ENCODE data around the gene SLC29A4.
"Not testable (repeated sequence)": the region's sequence is repeated elsewhere in the genome, so short reads cannot be mapped to it uniquely, and the experiment has no call there.

SLC29A4 gene

DNA sequence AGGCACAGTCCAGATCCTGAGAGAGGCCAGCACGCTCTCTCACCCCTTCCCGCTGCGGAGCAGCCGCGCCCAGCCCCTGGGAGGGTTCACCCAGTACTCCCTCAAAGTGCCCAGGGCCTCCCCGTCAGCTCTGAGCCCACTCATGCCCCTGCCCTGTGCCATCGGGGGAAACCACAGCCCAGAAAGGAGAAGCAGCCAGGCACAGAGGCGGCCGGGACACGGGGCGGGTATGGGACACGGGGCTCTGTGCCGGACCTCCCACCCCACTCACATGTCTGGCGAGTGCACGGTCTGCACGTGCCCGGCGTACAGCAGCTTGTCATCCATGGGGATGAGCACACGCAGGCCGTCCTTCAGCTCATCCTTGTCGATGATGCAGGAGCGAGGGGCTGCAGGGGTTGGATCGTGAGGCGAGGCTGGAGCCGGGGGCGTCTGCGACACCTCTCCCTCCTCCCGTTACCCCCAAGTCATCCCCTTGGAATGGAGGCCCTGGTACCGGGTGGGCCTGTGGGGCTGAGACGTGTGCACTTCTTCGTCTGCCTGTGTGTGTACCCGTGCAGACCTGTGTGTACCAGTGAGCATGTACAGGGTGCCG, 38.2 kb downstream of the SLC29A4 start:
- no peak for DNase-seq (ENCODE audit: low read depth in 2 of 2, low spot score in 1 of 2)

DNA sequence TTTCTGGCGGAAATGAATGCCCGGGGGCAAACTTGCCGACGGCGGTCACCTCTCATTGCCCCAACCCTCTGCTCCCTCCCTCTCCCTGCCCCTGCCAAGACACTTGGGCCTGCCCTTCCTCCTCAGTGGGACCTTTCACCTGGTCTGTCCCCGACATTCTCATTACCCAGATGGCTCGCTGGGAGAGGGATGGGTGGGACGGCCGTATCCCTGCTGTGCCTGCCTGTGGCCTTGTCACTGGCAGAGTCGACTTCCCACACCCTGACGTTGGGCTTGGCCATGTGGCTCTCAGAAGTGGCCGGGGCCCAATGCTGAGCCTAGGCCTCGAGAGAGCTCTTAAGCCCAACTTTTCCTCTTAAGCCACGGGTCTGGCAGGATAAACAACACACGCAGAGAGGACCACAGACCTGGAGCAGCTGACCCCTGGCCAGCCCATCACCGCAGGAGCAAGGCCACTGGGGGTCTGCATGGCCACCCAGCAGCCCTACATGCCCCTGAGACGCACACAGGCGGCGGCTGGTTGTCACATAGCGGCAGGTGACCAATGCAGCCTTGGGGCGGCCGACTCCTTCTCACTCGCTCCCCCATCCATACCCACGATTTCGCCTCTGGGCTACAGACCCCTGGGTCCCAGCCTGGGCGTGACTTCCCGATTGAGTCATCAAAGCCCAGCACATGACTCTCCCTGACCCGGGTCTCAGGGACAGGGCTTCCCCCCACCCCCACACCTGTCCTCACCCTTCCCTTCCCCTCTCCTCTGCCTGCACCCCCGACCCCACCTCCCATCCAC, 40.1 kb downstream of the SLC29A4 start:
- DNase-seq (ENCODE audit: low read depth in 2 of 2, low spot score in 1 of 2), result no peak

DNA sequence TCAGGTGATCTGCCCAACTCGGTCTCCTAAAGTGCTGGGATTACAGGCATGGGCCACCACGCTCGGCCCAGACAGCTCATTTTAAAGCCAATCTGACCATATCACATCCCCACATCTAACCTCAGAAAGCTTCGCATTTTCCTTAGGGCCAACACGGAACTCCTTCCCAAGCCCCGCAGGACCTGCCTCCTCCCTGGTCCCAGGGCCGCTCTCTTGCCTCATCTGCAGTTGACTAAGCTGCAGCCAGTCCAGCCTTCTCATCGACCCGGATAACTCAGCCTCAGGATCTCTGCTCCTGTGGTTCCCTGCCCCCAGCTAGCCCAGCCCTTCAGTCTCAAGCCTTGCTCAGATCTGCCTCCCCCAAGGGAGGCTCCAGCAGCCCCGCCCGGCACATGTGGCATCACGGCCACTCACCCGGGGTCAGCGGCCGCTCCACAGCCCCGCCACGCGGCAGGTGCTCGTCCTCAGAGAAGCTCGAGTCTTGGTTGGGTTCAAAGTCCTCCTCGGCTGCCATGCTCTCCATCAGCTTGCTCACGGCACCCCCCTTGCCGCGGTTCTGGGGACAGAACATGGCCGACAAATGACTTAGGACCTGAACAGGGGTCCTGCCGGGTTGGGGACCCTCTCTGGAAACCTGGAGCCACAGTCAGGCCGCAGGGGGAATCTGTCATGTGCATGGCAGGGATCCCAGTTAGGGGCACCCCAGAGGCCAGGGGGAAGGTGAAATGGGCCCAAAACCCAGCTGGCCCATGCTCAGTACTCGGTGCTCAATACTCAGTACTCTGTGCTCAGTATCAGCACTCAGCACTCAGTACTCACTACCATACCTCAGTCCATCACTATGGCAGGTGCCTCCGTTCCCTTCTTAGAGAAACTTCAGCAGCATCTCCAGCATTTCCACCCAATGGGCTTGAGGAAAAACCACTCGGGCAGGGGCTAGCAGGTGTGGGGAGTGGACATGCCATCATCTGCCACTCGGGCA, 41.3 kb downstream of the SLC29A4 start:
- DNase-seq (ENCODE audit: low read depth in 2 of 2, low spot score in 1 of 2), result not testable (repeated sequence)

DNA sequence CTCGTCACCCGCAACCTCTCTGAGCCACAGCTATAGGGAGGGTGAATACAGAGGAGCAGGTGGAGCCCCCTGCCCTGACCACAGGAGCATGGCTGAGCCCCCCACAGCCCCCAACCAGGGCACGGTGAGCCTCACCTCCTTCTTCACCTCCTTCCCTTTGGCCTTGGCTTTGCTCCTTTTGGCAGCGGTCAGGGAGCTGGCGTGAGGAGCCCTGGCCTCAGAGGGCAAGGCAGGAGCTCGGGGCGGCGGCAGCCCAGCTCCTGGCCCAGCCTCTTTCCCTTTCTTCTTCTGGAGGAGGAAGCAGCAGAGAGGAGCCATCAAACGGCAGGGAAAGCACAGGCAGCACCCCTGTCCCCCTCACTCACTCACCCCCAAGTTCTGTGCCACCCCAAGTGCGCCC, 42.2 kb downstream of the SLC29A4 start:
- DNase-seq (ENCODE audit: low read depth in 2 of 2, low spot score in 1 of 2), result no peak

DNA sequence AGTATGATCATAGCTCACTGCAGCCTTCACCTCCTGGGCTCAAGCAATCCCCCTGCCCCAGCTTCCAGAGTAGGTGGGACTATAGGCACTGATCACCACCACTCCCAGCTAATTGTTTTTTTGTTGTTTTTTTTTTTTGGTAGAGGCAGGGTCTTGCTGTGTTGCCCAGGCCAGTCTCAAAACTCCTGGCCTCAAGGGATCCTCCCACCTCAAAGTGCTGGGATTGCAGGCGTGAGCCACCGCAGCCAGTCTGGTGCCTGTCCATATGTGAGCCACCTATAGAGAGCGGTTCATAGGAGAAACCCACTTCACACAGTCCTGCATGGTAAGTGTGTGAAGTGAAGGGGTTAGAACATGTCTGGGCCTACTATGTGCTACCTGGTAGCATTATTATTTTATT, 47.5 kb downstream of the SLC29A4 start:
- no peak for DNase-seq (ENCODE audit: low read depth in 2 of 2, low spot score in 1 of 2)

DNA sequence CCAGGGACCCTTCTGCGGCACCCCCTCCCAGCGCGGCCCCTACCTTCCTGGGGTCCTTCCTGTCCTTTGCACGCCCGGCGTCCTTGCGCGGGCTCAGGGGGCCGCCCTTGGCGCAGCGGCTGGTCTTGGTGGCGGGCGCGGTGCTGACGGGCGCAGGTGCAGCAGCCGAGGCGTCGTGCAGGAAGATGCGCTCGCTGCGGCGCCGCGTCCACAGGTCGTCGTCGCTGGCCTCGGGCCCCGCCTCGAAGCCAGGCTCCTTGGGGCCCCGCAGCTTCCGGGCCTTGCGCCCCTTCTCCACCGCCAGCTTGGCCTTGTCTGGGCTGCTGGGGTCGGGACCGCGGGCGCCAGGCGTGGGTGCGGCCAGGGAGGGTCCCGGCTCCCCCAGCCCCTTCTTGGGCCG, 49.8 kb downstream of the SLC29A4 start:
- no peak for DNase-seq (ENCODE audit: low read depth in 2 of 2, low spot score in 1 of 2)

DNA sequence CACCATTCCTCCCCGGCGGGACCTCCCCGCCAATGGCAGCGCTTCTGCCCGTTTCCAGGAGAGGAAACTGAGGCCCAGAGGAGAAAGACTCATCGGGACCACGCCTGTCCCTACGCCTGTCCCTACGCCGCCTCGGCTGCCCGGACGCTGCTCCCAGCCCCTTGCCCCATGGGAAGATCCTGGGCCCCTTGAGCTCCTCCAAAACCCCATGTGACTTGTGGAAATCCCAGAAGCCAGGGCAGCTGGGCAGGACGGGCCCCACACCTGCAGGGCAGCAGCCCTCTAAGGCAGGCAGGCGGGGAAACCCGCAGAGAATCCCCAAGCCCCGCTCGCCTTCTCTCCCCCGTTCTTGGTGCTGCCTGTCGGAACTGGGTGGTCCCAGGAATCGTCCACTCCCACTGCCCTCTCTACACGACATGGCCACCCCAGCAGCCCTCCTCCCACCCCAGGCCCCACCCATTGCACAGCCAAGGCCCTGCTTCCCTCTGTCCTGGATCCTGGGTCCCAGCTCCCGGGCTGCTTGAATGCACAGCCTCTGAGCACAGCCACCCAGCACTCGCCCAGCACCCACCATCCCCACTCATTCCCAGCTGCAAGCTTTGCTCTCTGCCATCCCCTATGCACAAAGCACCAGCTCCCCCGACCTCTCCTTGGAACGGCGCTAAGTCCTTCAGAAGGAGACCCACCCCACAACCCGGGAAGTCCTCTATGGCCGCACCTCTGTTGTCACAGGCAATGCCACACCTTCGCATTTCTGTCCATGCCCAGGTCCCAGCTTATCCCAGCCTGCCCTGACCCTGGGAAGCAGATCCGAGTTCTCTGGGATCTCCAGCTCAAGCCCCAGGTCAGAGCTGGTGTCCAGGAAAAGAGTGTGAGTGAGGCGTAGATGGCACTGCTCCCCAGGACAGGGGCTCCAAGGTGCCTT, 50.6 kb downstream of the SLC29A4 start:
- no peak for DNase-seq (ENCODE audit: low read depth in 2 of 2, low spot score in 1 of 2)

DNA sequence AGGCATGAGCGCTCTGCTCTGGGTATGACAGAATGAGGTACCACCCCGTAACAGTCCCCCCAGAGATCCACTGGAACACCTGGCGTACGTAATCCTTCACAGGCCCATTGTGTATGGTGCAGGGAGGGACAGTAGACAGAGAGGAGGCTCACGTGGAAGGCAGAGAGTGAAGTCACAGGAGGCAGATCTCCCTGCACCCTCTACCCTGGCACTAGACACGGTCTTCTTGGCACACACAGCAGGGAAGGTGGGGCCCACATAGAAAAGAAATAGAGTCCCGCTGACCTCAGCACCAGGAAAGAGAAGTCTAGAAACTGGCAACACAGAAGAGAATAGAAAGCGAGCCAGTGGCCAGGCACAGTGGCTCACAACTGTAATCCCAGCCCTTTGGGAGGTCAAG, 51.9 kb downstream of the SLC29A4 start:
- no peak for DNase-seq (ENCODE audit: low read depth in 2 of 2, low spot score in 1 of 2)

DNA sequence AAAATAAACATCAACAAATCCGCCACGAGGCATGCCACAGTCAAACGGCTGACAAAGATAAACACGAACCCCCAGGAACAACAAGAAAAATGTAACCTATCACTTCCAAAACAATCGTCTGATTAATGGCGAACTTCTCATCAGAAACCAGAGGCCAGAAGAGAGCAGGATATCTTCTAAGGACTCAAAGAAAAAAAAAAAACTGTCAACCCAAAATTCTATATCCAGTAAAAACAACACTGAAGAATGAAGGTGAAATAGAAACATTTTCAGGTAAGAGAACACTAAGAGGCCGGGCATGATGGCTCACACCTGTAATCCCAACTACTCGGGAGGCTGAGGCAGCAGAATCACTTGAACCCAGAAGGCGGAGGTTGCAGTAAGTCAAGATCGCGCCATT, 54.3 kb downstream of the SLC29A4 start:
- no peak for DNase-seq (ENCODE audit: low read depth in 2 of 2, low spot score in 1 of 2)

DNA sequence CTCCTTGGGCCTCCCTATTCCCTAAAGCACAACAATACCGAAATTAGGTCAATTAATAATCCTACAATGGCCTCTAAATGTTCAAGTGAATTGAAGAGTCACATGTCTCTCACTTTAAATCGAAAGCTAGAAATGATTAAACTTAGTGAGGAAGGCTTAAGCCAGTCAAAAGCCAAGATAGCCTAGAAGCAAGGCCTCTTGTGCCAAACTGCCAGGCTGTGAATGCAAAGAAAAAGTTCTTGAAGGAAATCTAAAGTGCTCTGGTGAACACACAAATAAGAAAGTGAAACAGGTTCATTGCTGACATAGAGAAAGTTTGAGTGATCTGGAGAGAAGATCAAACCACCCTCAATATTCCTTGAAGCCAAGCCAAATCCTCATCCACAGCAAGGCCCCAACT, 57.2 kb downstream of the SLC29A4 start:
- DNase-seq (ENCODE audit: low read depth in 2 of 2, low spot score in 1 of 2), result no peak

DNA sequence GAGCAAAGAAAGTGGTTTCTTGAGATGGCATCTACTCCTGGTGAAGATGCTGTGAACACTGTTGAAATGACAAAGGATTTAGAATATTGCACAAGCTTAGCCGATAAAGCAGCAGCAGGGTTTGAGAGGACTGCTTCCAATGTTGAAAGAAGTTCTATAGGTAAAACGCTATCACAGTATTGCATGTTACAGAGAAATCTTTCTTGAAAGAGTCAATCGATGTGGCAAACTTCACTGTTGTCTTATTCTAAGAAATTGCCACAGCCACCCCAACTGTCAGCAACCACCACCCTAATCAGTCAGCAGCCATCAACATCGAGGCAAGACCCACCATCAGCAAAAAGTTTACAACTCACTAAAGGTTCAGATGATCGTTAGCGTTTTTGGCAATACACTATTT, 59.9 kb downstream of the SLC29A4 start:
- no peak for DNase-seq (ENCODE audit: low read depth in 2 of 2, low spot score in 1 of 2)

DNA sequence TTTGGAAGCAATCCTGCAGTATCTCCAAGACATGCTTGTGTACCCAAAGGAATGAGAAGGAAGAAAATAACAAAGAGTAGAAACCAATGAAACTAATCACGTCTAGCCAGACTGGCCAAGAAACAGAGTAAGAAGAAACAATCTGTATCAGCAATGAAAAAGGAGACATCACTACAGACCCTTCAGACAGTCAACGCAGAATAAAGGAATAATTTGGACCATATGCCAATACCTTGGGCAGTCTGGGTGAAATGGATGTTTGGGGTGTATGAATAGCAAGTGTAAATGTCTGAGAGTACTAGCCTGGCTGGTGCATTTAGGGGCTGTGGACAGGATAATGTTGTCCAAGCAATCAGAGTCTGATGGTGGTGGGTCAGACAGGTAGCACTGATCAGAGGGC, 61.1 kb downstream of the SLC29A4 start:
- no peak for DNase-seq (ENCODE audit: low read depth in 2 of 2, low spot score in 1 of 2)

DNA sequence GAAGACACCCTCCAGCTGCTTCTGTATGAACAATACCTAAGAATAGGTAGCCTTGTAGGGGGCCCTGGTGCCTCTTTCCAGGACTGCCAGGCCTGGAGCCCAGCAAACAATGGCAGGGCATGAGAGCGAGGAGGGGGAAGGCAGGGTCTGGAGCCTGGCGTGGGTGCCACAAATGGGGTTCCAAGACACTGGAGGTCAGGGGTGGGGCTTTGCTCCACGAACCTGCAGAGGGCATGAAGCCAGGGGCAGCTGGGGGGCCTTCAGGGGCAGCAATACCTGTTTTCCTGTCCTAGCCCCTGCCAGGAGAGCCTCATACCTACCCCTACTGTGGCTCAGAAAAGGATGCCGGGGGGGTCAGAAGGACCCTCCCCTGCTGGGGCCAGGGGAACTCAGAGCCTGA, 61.6 kb downstream of the SLC29A4 start:
- no peak for DNase-seq (ENCODE audit: low read depth in 2 of 2, low spot score in 1 of 2)

DNA sequence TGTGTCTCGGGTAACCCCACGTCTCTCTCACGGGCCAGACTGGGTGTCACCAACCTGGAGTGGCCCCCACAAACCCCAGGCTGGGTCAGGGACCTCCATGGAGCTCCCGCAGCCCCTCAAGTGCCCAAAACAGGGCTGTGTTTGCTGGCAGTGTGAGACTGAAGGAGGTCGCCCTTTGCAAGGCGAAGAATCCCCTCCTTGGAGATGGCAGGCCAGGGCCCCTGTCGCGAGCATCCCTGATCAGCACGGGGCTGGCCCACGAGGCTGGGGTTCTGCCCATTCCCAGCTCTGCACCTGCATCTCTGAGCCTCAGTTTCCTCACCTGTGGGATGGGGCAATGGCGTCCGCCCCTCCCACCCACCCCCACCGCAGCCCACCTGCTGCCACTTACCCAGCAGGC, 62.4 kb downstream of the SLC29A4 start:
- DNase-seq (ENCODE audit: low read depth in 2 of 2, low spot score in 1 of 2), result no peak

DNA sequence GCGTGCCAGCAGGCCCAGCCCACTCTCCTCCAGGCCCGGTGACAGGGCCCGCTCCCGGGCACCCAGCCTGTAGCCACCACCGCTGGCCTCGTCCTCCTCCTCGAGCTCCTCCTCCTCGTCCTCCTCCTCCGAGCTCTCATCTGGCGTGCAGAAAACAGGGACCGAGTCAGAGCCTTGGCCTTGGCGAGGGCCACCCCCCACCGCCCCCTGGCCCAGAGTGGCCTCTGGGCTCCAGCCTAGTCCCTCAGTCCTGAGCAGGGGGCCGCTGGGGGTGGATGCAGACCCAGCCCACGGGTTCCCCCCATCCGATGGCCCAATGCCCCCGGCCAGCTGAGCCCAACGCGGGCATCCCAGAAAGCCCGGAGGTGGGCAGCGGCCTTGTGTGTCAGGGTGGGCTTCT, 62.9 kb downstream of the SLC29A4 start:
- no peak for DNase-seq (ENCODE audit: low read depth in 2 of 2, low spot score in 1 of 2)

DNA sequence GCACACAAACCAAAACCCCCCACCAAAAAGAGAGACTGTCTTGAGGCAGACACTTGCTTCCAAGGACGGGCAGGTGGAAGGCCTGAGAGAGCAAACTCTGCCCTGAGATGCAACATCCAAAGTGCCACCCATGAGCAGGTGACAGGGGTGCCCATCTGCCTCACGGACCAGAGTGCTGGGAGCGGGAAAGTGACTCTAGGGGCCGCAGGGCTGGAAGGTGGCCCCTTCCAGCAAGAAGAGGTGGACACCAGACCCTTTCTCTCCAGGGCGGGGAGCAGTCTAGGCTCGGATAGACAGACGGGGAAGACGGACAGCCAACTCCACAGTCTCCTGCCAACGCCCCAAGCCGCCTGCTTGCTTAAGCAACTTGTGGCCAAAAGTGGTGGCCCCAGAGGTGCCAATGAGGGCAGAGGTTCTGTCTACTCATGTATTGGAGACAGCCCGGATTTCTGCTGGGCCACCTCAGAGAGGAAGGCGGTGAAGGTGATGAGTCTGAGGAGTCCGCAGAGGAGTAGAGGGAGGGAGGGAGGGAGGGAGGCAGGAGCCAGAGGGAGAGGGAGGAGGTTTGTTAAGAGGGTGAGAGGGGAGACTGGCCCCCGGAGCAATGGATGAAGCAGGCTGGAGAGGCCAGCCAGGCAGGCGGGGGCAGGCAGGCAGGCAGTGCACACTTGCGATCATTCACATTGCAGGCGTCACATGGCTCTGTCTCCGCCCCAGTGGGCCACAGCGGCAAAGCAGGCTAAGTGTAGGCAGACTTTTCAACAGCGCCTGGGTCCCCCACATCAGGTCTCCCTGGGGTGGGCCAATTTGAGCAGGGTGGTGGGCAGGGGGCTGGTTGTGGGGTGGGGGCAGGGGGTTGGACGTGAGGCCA, 65.6 kb downstream of the SLC29A4 start:
- no peak for DNase-seq (ENCODE audit: low read depth in 2 of 2, low spot score in 1 of 2)

DNA sequence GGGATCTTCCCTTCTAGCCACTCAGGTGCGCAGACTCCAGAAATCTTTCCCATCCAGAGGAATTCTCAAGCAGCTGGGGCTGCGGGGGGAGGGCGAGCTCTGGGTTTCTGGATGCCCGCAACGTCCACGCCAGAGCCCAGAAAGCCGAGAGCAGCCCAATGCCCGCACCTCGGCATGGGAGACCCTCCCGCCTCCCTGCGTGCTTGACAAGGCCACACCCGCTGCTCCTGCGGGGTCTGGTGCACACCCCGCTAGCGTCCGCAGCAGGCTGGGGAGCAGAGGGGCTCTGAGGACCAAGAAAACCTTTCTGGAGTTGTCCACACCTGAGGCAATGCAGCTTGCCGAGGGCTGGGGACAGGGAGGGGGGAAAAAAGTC, 66.2 kb downstream of the SLC29A4 start:
- no peak for DNase-seq (ENCODE audit: low read depth in 2 of 2, low spot score in 1 of 2)

DNA sequence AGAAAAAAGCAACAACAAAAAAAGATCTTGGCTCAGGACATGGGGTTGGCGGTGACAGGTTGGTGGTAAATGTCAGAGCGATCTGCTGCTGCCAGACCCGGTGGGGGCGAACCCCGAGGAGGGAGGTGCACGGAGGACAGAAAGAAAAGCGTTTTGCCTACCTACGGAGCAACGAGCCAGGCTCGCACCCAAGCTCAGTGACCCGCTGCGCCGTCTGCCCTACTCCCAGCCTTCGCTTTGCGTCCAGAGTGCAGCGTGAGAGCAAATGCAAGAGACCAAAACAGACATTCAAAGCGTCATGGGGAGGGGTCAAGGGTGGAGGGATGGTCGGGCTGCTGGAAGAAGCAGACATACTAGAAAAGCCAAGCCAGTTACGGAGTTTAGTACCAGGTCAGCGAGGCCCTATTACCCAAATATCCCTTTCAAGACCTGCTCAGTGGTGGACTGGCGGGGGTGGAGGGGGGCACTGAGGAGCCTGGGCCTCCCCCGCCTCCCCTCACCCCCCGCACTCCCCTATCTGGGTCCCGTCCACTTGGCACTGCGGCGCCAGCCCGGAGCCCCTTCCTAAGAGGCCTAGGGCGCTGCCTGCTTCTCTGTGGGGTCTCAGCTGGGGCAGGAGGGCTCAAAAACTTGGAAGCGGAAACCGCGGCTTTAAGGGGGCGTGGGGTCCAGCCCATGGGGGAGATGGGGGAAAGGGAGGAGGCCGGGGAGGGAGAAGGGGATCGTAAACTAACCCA, 66.9 kb downstream of the SLC29A4 start:
- DNase-seq (ENCODE audit: low read depth in 2 of 2, low spot score in 1 of 2), result no peak

DNA sequence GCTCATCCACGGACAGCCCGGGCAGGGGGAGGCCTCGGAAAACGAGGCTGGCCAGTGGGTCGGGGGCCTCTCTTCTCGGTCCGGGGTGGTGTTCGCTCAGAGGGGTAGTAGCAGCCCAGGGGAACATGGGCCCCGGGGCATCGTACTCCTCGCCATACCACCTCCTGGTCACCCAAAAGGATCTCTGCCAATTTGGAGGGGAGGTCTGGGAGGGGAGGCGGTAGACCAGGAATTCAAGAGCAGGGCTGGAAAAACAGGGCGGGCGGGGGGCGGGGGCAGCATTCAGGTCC, 67.4 kb downstream of the SLC29A4 start:
- DNase-seq (ENCODE audit: low read depth in 2 of 2, low spot score in 1 of 2), result no peak
